ENCODE data around the gene EDA.

EDA gene

DNA sequence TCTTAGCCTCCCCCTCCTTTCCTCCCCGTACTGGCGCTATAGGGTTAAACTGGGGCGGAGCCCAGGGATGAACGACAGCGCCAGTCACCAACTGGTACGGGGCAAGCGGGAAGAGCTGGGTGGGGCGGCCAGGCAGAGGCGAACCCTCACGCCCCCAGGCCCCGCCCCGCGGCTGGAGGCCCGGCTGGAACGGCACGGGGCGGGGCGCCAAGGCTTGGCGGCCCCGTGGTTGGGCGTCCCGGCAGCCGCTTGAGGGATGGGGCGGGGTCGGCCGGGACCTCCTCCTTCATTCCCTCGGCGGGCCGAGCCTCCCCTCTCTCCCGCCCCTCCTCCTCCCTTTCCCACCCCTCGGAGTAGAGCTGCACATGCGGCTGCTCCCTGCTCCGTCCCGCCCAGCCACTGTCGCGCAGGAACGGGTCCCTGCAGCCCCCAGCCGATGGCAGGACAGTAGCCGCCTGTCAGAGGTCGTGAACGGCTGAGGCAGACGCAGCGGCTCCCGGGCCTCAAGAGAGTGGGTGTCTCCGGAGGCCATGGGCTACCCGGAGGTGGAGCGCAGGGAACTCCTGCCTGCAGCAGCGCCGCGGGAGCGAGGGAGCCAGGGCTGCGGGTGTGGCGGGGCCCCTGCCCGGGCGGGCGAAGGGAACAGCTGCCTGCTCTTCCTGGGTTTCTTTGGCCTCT is at the start of gene EDA:
TSS of gene EDA (plus strand) at position 335 of the 678 bp plus-strand sequence.
- peak; percentile 51 for DNase-seq (ENCODE audit: low read depth)

DNA sequence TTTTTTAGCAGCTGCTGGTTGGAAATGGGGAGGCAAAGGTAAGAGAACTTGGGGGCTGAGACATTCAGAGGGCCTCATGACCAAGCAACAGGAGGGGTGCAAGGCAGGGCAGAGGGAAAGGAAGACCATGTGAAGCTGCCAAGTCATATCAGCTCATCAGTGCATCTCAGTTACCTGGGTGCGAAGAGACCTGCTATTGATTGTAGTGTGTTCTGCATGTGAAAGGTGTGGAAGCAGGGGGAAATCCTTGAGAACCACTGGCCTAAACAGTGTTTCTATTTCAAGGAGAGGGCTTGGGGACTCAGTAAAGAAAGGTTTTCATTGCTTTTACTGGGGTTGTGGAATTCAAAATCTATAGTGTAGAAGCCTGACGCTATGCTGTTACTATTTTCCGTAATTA is 47.1 kb upstream of the EDA start:
- DNase-seq (ENCODE audit: low read depth): no peak

DNA sequence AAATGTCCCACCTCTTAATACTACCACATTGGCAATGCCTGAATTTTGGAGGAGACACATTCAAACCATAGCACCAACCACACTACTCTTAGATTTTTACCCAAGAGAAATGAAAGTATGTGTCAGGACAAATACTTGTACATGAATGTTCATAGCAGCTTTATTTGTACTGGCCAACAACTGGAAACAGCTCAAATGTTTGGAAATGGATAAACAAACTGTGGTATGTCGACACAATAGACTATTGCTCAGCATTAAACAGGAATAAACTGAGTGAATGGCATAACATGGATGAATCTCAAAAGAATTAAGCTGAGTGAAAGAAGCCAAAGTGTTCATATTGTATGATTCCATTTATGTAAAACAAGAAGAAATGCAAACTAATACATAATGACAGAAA is 18.5 kb upstream of the EDA start:
- no peak for DNase-seq (ENCODE audit: low read depth)

DNA sequence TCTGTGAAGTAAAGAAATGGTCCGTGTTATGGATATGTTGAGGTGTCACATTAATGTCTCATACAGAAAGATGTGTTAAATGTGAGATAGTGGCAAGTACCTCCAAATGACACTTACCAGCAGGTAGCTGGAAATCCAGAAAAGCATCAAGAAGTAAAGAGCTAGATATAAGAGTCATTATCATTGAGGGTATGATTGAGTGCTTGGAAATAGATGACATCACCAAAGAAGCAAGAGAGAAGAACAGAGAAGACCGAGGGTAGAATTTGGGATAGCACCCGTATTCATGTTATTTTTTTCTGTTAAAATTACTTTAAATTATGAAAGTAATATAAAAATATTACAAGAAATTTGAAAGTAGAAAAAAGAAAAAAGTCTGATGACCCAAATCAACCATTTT is 15.7 kb upstream of the EDA start:
- DNase-seq (ENCODE audit: low read depth): no peak

DNA sequence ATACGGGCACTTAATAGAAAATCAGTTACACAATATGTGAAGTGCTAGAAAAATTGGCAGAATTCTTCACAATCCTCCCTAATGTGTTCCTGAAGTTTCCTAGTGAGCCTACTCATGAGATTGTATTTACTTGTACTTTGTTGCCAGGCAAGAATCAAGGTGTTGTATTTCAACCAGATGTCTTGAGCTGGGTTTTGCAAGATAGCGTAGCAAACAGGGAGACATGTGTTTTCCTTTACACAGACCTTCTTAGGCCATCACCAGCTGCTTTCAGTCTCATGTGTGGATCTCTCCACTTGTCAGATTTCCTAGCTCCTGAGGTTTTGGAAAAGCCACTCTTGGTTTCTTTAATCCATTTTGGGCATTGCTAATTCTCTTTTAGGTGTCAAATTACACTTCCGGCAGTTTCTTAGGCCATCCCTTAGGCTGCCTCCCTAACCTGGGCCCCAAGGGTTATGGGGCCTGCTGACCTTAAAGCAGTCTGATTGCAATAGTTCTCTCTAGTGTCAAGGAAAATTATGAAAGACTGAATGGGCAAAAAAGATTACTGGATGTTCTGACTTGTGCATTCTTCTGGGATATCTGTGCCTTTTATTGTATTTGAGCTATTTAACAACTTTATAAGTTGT is 12.2 kb upstream of the EDA start:
- no peak for DNase-seq (ENCODE audit: low read depth)

DNA sequence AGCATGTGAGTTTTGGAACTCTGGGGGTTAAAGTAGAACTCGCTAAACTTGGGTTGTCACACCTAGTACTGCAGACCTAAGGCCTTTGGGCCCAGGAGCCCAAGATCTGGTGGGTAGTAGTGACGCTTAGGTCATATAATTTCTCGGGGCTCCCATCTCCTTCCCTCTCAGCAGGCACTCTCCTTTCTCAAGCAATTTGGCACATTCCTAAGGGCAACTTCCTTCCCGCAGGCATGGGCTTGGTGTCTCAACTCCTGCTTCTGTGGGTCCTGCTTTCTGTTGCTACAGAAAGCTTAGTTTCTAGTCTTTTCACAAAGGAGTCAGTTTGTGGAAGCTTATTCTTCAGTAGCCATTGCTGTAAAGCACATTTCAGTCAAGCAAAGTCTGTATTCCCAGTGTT is 10.4 kb upstream of the EDA start:
- DNase-seq (ENCODE audit: low read depth): no peak

DNA sequence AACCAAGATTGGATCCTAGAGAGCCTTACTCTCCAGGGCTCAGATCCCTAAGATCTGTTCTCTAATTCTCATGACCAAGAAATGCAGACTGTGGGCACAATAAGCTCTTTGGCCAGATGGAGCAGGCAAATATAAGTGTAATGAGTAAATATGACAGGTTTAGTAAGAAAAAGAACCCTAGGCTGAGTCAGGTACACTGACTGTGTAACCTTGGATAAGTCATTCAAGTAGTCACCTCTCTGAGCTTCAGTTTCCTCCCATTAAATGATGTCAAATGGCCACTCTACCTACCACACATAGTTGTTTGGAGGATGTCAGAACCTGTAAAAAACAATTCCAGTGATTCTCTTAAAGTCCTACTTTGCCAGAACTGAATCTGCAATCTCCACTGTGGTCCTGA is 8.3 kb upstream of the EDA start:
- no peak for DNase-seq (ENCODE audit: low read depth)

DNA sequence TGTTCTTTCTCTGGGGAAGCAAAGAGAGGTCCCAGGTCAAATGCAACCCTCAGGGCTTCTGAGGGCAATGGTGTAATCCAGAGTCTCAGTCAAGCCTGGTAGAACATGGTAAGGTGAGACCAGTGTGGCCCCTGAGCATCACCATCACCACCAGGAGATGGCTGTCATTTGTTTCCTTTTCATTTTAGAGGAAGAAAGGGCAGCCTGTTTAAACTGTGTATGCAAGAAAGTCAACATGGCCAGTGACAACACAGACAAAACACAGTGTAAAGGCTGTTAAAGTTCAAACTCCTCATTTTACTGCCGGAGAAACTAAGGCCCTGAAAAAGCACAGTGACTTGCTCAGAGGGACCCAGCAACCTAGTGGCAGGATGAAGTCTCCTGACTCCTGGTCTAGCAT is 2.0 kb upstream of the EDA start:
- DNase-seq (ENCODE audit: low read depth): no peak

DNA sequence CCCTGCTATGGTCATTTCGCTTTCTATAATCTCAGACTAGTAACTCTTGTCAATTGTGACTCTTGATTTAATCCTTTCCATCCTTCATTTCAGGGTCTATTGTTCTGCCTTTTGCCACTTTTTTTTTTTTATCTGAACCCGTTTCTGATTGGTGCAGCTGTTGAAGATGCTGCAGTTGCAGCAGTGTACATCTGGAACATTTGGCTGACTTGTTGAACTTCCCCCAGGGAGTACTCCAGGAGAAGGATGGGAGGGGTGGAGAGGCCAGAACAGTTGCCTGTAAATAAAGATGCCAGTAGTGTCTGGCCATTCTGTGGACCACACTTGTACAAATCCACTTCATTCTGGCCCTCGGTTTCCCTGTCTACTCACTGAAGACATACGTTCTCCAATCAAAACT is 1.0 kb upstream of the EDA start:
- DNase-seq (ENCODE audit: low read depth): no peak

DNA sequence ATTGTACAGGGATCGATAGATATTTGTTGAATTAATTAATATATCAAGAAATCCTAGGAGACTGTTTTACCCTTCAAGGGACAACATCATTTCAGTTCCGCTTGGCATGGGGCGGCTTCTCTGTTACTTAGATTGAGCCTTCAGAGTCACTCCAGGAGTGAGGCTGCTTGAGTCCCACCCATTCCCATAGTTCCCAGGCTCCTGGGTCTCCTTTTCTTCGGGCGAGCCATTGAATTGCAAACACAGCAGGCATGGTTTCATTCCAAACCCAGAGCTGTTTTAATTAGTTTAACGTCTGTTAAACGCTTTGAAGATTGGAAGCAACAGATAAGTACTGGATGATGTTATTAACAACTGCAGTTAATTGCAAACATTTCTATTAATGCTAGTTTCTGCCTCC is 571 bp upstream of the EDA start:
- DNase-seq (ENCODE audit: low read depth): no peak

DNA sequence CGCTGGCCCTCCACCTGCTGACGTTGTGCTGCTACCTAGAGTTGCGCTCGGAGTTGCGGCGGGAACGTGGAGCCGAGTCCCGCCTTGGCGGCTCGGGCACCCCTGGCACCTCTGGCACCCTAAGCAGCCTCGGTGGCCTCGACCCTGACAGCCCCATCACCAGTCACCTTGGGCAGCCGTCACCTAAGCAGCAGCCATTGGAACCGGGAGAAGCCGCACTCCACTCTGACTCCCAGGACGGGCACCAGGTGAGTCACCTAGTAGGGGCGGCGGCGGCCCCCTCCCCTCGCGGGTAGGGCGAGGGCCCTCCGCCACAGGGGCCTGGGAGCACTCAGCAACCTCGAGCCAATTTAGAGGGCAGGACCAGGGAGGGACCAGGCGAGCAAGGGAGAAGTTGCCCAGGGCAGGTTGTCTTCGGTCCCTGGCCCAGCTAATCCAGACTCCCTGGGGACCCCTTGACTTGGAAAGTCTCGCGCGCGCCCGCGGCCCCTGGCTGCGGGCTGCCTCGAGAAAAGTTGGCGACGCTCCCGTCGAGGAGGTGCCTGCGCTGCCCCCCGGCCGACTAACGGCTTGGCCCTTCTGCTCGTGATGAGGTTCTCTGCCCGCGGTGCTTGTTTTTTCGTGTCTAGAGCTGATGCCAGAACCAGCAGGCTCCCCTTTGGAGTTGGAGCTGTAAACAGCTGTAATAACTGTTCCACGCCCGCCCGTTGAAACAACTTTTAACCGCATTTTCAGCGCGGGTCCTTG is 717 bp downstream of the EDA start:
- DNase-seq (ENCODE audit: low read depth): no peak

DNA sequence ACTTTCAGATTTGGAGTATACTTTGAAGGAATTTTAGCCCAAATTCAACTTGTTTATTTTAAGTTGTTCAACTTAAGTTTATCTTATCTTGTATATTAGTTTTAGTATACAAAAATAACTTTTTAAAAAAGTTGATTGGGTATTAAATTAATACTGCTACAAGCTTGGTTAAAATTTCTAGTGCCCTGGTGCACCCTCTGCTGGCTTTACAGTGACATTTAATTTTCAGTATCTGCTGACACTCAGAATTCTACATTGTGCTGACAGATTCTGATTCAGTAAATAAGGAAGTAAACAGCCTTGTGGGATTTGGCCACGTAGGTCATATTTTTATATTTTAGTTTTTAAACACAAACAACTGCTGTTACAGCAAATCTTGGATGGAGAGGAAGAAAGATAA is 2.9 kb downstream of the EDA start:
- no peak for DNase-seq (ENCODE audit: low read depth)

DNA sequence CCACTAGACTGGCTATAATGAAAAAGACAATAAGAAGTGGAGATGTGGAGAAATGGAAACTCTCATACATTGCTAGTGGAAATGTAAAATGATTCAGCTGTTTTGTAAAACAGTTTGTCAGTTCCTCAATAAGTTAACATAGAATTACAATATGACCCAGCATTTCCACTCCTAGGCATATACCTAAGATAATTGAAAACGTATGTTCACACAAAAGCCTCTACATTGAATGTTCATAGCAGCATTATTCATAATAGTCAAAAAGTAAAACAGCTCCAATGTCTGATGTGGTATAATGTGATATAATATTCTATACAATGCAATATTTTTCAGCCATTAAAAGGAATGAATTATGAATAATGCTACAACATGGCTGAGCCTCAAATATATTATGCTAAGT is 10.2 kb downstream of the EDA start:
- no peak for DNase-seq (ENCODE audit: low read depth)

DNA sequence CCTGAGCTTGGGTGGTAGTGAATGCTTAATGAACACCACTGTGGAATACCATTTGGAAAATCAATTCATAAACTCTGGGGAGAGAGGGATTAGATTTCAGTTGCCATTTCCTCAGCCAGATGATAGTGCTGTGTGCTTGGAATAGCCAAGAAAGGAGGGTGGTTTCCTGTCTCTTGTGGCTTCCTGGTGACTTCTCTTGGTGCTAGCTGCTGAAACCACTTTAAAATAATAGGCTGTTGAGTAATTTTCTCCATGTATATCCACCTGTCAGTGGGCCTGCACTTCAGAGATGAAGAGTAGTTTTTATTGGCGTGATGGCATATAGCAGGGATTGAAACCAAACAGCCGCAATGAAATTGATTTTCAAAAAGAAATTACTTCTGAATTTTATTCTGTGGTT is 11.8 kb downstream of the EDA start:
- no peak for DNase-seq (ENCODE audit: low read depth)

DNA sequence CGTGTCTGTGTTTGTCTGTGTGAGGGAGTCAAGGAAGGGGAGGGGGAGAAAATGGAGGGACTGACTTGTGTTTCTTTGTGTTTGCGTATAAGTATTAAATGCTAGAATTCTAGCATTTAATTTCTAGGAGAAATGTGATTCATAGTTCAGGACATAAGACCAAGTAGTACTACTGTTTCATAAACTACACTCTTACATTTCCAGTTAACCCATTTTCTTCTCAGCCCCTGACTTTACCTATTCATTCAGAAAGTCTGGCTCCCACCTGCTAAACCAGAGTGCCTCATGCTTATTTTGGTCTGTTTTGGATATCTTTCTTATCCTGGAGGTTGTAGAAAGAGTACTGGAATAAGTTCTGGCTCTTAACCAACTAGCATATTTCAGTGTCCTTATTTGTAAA is 14.2 kb downstream of the EDA start:
- DNase-seq (ENCODE audit: low read depth): no peak

DNA sequence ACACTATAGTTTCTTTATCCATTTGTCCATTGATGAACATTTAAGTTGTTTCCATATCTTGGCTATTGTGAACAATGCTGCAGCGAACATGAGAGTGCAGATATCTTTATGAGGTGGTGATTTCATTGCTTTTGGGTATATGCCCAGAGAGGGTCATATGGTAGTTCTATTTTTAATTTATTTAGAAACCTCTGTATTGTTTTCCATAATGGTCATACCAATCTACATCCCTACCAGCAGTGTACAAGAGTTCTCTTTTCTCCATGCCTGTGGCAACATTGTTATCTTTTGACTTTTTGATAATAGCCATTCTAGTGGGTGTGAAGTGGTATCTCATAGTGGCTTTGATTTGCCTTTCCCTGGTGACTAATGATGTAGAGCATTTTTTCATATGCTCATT is 48.8 kb downstream of the EDA start:
- DNase-seq (ENCODE audit: low read depth): no peak

DNA sequence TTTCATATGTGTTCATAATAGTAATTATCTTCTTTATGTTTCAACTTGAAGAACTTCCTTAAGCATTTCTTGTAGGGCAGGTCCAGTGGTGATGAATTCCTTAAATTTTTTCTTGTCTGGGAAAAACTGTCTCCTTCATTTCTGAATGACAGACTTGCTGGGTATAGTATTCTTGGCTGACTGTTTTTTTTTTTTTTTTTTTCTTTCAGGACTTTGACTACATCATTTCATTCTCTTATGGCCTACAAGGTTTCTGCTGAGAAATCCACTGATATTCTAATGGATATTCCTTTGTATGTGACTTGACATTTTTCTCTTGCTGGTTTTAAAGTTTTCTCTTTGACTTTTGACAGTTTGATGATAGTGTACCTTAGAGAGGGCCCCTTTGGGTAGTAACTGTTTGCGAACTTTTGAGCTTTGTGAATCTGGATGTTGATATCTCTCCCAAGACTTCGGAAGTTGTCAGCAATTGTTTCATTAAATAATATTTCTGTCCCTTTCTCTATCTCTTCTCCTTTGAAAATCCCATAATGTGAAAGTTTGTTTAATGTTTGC is 54.2 kb downstream of the EDA start:
- no peak for DNase-seq (ENCODE audit: low read depth)

DNA sequence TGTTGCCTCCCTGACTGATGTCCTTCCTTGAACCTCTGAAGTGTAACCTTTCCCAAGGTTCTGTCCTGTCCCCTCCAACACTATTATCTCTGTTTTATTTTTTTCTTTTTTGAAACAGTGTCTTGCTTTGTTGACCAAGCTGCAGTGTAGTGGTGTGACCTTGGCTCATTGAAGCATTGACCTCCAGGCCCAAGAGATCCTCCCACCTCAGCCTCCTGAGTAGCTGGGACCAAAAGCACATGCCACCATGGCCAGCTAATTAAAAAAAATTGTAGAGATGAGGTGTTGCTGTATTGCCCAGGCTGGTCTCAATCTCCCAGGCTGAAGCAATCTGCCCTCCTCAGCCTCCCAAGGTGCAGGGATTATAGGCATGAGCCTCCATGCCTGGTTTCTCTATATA is 59.0 kb downstream of the EDA start:
- no peak for DNase-seq (ENCODE audit: low read depth)

DNA sequence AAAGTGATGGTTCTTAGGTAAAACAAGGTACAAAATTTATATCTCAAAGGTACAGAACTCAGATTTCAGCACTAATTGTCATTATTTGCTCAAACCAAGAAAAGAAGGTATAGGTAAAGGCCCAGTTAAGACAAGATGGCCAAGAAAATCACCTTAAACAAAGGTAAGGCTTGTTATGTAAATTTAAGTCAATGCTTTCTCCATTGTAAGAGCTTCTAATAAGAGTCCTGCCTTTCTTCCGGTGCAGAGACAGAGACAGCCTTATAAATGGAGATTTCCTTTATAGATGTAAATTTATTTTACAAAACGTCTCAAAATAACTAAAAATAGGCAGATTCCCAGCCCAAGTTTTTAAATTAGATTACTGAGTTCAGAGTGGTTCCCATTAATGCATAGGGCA is 89.9 kb downstream of the EDA start:
- no peak for DNase-seq (ENCODE audit: low read depth)

DNA sequence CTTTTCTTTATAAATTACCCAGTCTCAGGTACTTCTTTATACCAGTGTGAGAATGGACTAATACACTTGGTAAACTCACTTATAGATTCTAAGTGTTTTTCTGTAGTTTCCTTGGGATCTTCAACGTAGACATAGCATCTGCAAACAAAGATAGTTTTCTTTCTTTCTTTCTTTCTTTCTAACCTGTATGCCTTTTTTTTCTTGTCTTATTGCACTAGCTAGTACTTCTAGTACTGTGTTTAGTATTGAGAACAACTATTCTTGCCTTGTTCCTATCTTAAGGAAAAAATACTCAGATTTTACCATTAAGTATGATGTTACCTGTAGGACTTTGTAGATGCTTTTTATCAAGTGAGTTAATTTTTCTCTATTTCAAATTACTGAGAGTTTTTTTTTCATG is 102.2 kb downstream of the EDA start:
- DNase-seq (ENCODE audit: low read depth): no peak

DNA sequence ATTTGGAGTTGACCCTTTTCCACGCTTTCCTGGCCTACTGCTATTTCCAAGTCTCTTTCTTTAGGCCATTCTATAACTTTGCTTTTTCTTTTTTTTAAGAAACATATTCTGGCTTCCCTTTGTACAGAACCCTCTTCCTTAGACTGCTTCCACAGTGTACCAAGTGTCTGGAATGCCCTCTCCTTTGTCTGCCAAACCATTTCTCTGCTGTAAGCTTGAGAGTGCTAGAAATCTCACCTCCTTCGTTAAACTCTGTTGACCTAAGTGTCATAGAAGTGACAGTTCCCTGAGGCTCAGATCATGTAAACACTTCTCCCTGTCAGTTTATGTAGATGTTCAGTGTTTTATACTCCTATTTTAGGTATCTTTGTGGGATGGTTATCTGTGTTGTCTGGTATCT is 108.4 kb downstream of the EDA start:
- no peak for DNase-seq (ENCODE audit: low read depth)

DNA sequence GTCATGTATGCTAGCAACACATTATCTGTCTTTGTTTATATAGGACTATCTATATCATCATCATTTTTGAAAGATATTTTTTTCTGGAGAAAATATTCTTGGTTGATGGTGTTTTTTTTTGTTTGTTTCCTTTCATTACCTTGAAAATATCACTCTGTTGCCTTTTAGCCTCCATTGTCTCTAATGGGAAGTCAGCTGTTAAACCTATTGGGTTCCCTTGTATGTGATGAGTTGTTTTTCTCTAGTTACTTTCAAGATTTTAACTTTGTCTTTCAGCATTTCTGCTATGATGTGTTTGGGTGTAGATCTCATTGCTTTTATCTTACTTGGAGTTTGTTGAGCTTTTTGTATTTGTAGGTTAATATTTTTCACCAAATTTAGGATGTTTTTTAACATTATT is 124.4 kb downstream of the EDA start:
- DNase-seq (ENCODE audit: low read depth): no peak

DNA sequence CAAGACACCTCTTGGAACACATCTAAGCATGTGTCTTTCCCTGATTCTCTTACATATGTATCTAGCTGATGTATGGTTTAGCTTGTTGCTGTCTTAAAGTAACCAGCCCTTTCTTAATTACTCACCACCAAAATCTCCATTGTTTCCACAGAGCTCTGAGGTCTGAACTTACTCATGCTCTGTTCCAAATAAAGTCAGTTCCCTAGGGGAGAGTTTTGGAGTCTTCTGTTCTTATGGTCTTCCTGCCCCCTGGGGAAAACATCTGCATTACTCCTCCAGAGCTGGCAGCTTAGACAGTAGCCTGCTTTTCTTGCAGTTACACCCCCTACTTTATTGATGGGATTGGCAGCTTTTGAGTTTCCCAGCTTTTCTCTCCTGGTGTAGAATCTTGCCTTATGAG is 125.8 kb downstream of the EDA start:
- DNase-seq (ENCODE audit: low read depth): no peak
